A673 (cell line): ENCODE results near the gene MICOS13.

ENCODE experiments used
- EZH2 ChIP-seq: fragments of 200-600 bp; sonication (generic); IDR thresholded peaks from 2 replicates; pipeline ENCODE4 v1.6.1; 2017; ENCODE audit warnings: borderline replicate concordance, low read depth, mild to moderate bottlenecking, mixed read lengths, antibody characterized with exemption, low read length; ENCODE audit not compliant: poor library complexity, severe bottlenecking
- TF ChIP-seq, protein P1 (sequence below): fragments of 300-800, 200-600 bp; sonication (generic); conservative IDR thresholded peaks from 2 replicates; pipeline ENCODE4 v1.5.1; 2017; ENCODE audit warnings: low read depth, mild to moderate bottlenecking, antibody characterized with exemption, low read length, moderate library complexity, mixed read lengths

- TF ChIP-seq, protein P1, sequence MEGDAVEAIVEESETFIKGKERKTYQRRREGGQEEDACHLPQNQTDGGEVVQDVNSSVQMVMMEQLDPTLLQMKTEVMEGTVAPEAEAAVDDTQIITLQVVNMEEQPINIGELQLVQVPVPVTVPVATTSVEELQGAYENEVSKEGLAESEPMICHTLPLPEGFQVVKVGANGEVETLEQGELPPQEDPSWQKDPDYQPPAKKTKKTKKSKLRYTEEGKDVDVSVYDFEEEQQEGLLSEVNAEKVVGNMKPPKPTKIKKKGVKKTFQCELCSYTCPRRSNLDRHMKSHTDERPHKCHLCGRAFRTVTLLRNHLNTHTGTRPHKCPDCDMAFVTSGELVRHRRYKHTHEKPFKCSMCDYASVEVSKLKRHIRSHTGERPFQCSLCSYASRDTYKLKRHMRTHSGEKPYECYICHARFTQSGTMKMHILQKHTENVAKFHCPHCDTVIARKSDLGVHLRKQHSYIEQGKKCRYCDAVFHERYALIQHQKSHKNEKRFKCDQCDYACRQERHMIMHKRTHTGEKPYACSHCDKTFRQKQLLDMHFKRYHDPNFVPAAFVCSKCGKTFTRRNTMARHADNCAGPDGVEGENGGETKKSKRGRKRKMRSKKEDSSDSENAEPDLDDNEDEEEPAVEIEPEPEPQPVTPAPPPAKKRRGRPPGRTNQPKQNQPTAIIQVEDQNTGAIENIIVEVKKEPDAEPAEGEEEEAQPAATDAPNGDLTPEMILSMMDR, result no peak
- TF ChIP-seq EZH2, result no peak
These were observed 29.0 kb downstream of the MICOS13 start for GRCh38 chr19:5651361-5651760.
